Stomach (tissue), 9 donors: ENCODE data around the gene SDR9C7. TPM values are rescaled to one million over a fixed set of nuclear protein-coding genes. Genes with fewer than 3 reads are reported as not detected.
"Not testable (repeated sequence)": the region's sequence is repeated elsewhere in the genome, so short reads cannot be mapped to it uniquely, and the experiment has no call there.

Experiments used
- DNase-seq, 2 donors: peaks; one replicate each; pipeline versions ENCODE4 v3.0.0 to v3.0.0-alpha.2; 2013 to 2019
- H3K27ac ChIP-seq, 5 donors: fragments of 200-600 bp in 4 of 5; sonication (generic) in 4 of 5; one replicate each; pipeline ENCODE4 v1.5.1; 2013 to 2019; ENCODE audit warnings: mild to moderate bottlenecking in 1 of 5, moderate library complexity in 1 of 5
- H3K27me3 ChIP-seq, 3 donors: fragments of 200-600 bp; sonication (generic); one replicate each; pipeline ENCODE4 v1.5.1; 2017 to 2019; ENCODE audit warnings: mixed run types in 1 of 3
- H3K36me3 ChIP-seq, 4 donors: fragments of 200-600 bp; sonication (generic); 1 replicate in 3 of 4; 2 replicates in 1 of 4; pipeline ENCODE4 v1.5.1; 2016 to 2019
- H3K4me1 ChIP-seq, 4 donors: fragments of 200-600 bp; sonication (generic); one replicate each; pipeline ENCODE4 v1.5.1; 2016 to 2019
- H3K4me3 ChIP-seq, 4 donors: fragments of 200-600 bp; sonication (generic) in 3 of 4; one replicate each; pipeline ENCODE4 v1.5.1; 2016 to 2019; ENCODE audit warnings: mild to moderate bottlenecking in 1 of 4
- H3K9me3 ChIP-seq, 4 donors: fragments of 200-600 bp; sonication (generic); one replicate each; pipeline ENCODE4 v1.5.1; 2016 to 2019
- CTCF ChIP-seq, 7 experiments: fragments of 450-650 bp in 4 of 7; fragments of 200-600 bp in 3 of 7; sonication (generic) in 3 of 7; IDR thresholded peaks; one replicate each; pipeline ENCODE4 v1.5.1; 2016 to 2019; ENCODE audit warnings: antibody characterized with exemption in 7 of 7, control low read depth in 2 of 7, mild to moderate bottlenecking in 1 of 7
- EP300 ChIP-seq: sonication (generic); formaldehyde crosslinking; IDR thresholded peaks from one replicate; pipeline ENCODE4 v1.6.1; 2017; ENCODE audit warnings: antibody characterized with exemption
- POLR2A ChIP-seq, 4 donors: fragments of 450-650 bp; IDR thresholded peaks; one replicate each; pipeline ENCODE4 v1.6.1; 2016; ENCODE audit warnings: antibody characterized with exemption in 4 of 4, control low read depth in 2 of 4, mild to moderate bottlenecking in 1 of 4, moderate library complexity in 1 of 4
- POLR2AphosphoS5 ChIP-seq, 3 donors: sonication (generic); formaldehyde crosslinking; IDR thresholded peaks; one replicate each; pipeline ENCODE4 v1.6.1; 2016; ENCODE audit warnings: antibody characterized with exemption in 3 of 3
- WGBS, 5 donors: extraction: QIAGEN DNeasy Blood & Tissue Kit in 3 of 5; methylation state at CpG; one replicate each; pipeline versions ENCODE4 v1.1.5 to v1.1.7; 2013 to 2018; 5-methylcytosine and 5-hydroxymethylcytosine counted together
- intact Hi-C: fragments of 100-400 bp; cut with DNase I; formaldehyde crosslinking; loops from one replicate; pipeline ENCODE4 v1.15.1; 2023; ENCODE audit warnings: low total_unique reads
- polyA plus RNA-seq, 3 donors: library from polyadenylated mRNA; stranded (reverse); fragments of 200-250 nt; gene quantifications; one replicate each; pipeline ENCODE4 v1.2.3, GENCODE V29; 2013
- total RNA-seq, 5 donors: library from RNA; depleted of rRNA; stranded (reverse); fragments of >200 nt; gene quantifications; one replicate each; pipeline versions ENCODE4 v1.1.0 to v1.2.3, GENCODE V29; 2014 to 2016
- donor health status: healthy with polysubstance abuse.
- donor health status: Bipolar disorder and iron deficiency.
- donor health status: healthy.

The SDR9C7 gene
- total and polyA plus RNA-seq, 8 donors: 0.50 TPM; not detected in 7

- no peak overlapping the region for H3K27ac ChIP-seq
Observed at GRCh38 chr12:56922031-56922430, 12.2 kb downstream of the SDR9C7 start.

GRCh38 chr12:56921346-56921745, 12.9 kb downstream of the SDR9C7 start:
- TF ChIP-seq POLR2AphosphoS5 (IDR thresholded peaks at IDR 0.05) (no peak), EP300 (no peak), POLR2A (IDR thresholded peaks at IDR 0.05) (no peak), CTCF (IDR thresholded peaks at IDR 0.05) (no peak)
- intact Hi-C loops: no loop called here
- H3K27ac ChIP-seq: no peak overlapping the region
- 62 to 86% (median 80%) methylated on average over 1 of the region's 1 CpG for WGBS, 5 donors
- H3K27me3 ChIP-seq: no peaks in the 10 kb centered on the region
- no peaks in the 10 kb centered on the region for H3K36me3 ChIP-seq
- H3K4me3 ChIP-seq: no peak overlapping the region
- peaks cover 0 to 3% (median 0%) of the 10 kb centered on the region in 4 donors for H3K4me1 ChIP-seq
- peaks cover 0 to 9% (median 0%) of the 10 kb centered on the region in 4 donors for H3K9me3 ChIP-seq
- DNase-seq: no peak

More at GRCh38 chr12:56922031-56922430, 12.2 kb downstream of the SDR9C7 start:
- Histone ChIP-seq H3K4me3 (no peak overlapping the region), H3K27me3 (no peaks in the 10 kb centered on the region), H3K36me3 (no peaks in the 10 kb centered on the region), H3K9me3 (peaks cover 0 to 9% (median 0%) of the 10 kb centered on the region in 4 donors), H3K4me1 (no peaks in the 10 kb centered on the region)
- TF ChIP-seq EP300: no peak
- TF ChIP-seq POLR2A (IDR thresholded peaks at IDR 0.05): no peak
- no peak for TF ChIP-seq CTCF (IDR thresholded peaks at IDR 0.05)
- TF ChIP-seq POLR2AphosphoS5 (IDR thresholded peaks at IDR 0.05): no peak
- DNase-seq: no peak
- 48 to 71% (median 59%) methylated on average over 1 of the region's 1 CpG for WGBS, 5 donors
- intact Hi-C loops: no loop called here

- intact Hi-C loops, DNase-seq, H3K4me1 ChIP-seq, H3K27me3 ChIP-seq, H3K4me3 ChIP-seq, H3K27ac ChIP-seq, H3K9me3 ChIP-seq, H3K36me3 ChIP-seq: not testable (repeated sequence)
- 86 to 93% (median 92%) methylated on average over 3 of the region's 3 CpGs for WGBS, 5 donors
Observed at GRCh38 chr12:56918139-56918538, 16.1 kb downstream of the SDR9C7 start.

GRCh38 chr12:56916996-56917333, 17.2 kb downstream of the SDR9C7 start:
- DNase-seq: no peak
- Histone ChIP-seq H3K36me3 (no peaks in the 10 kb centered on the region), H3K4me1 (peaks cover 0 to 4% (median 0%) of the 10 kb centered on the region in 4 donors), H3K4me3 (no peak overlapping the region), H3K27ac (no peak overlapping the region), H3K9me3 (peaks cover 0 to 9% (median 0%) of the 10 kb centered on the region in 4 donors), H3K27me3 (no peaks in the 10 kb centered on the region)
- intact Hi-C loops: no loop called here
- WGBS, 5 donors: 63 to 81% (median 71%) methylated on average over 1 of the region's 1 CpG
- TF ChIP-seq POLR2A (IDR thresholded peaks at IDR 0.05): no peak
- TF ChIP-seq CTCF (IDR thresholded peaks at IDR 0.05): no peak
- TF ChIP-seq EP300: no peak
- no peak for TF ChIP-seq POLR2AphosphoS5 (IDR thresholded peaks at IDR 0.05)

- Histone ChIP-seq H3K27ac (no peak overlapping the region), H3K36me3 (no peaks in the 10 kb centered on the region), H3K4me3 (no peak overlapping the region), H3K9me3 (peaks cover 0 to 9% (median 0%) of the 10 kb centered on the region in 4 donors), H3K4me1 (peaks cover 0 to 4% (median 0%) of the 10 kb centered on the region in 4 donors), H3K27me3 (no peaks in the 10 kb centered on the region)
- DNase-seq: no peak
- intact Hi-C loops: no loop called here
- WGBS, 5 donors: 71 to 83% (median 79%) methylated on average over 4 of the region's 4 CpGs
- no peak for TF ChIP-seq CTCF (IDR thresholded peaks at IDR 0.05)
Observed at GRCh38 chr12:56916296-56916995, 17.8 kb downstream of the SDR9C7 start.
